Smooth muscle cell (in vitro differentiated cells): ENCODE data around the gene SPG21. TPM values are rescaled to one million over a fixed set of nuclear protein-coding genes. Genes with fewer than 3 reads are reported as not detected.

Experiments used
- DNase-seq: peaks from one replicate; lab custom pipeline; 2025; ENCODE audit not compliant: unreplicated experiment; lab: John Stamatoyannopoulos, UW
- H2AFZ ChIP-seq: fragments of 200-600 bp; sonication (generic); 2 replicates; pipeline ENCODE4 v1.6.0; 2016; ENCODE audit warnings: antibody characterized with exemption, low read depth, mild to moderate bottlenecking
- H3F3A ChIP-seq: fragments of 200-600 bp; sonication (generic); 2 replicates; pipeline ENCODE4 v1.6.0; 2017; ENCODE audit warnings: antibody characterized with exemption, low read depth
- H3K27ac ChIP-seq: fragments of 200-600 bp; sonication (generic); 2 replicates; pipeline ENCODE4 v1.5.1; 2016; ENCODE audit warnings: low read depth, mild to moderate bottlenecking
- H3K27me3 ChIP-seq: fragments of 200-600 bp; sonication (generic); 2 replicates; pipeline ENCODE4 v1.6.1; 2016; ENCODE audit warnings: low read depth, mild to moderate bottlenecking
- H3K36me3 ChIP-seq: fragments of 200-600 bp; sonication (generic); 2 replicates; pipeline ENCODE4 v1.5.1; 2016; ENCODE audit warnings: low read depth
- H3K4me1 ChIP-seq: fragments of 200-600 bp; sonication (generic); 2 replicates; pipeline ENCODE4 v1.5.1; 2016; ENCODE audit warnings: low read depth
- H3K4me2 ChIP-seq: fragments of 200-600 bp; sonication (generic); 2 replicates; pipeline ENCODE4 v1.6.0; 2016; ENCODE audit warnings: mild to moderate bottlenecking
- H3K4me3 ChIP-seq: fragments of 200-600 bp; sonication (generic); 2 replicates; pipeline ENCODE4 v1.5.1; 2016; ENCODE audit warnings: mild to moderate bottlenecking
- H3K79me2 ChIP-seq: fragments of 200-600 bp; sonication (generic); 2 replicates; pipeline ENCODE4 v1.6.0; 2016; ENCODE audit warnings: low read depth, mild to moderate bottlenecking
- H3K9ac ChIP-seq: fragments of 200-600 bp; sonication (generic); 2 replicates; pipeline ENCODE4 v1.6.0; 2016; ENCODE audit warnings: low read depth
- H3K9me3 ChIP-seq: fragments of 200-600 bp; sonication (generic); replicated peaks from 2 replicates; pipeline ENCODE4 v1.5.1; 2016; ENCODE audit warnings: low read depth
- H4K20me1 ChIP-seq: fragments of 200-600 bp; sonication (generic); 2 replicates; pipeline ENCODE4 v1.6.0; 2016; ENCODE audit warnings: low read depth
- CTCF ChIP-seq: fragments of 200-600 bp; sonication (generic); IDR thresholded peaks from 2 replicates; pipeline ENCODE4 v1.5.1; 2017; ENCODE audit warnings: borderline replicate concordance, mild to moderate bottlenecking, antibody characterized with exemption; ENCODE audit not compliant: insufficient read depth, poor library complexity, severe bottlenecking
- WGBS: methylation state at CpG from one replicate; pipeline ENCODE4 v1.1.7; 2016; ENCODE audit warnings: low lambda C conversion rate; 5-methylcytosine and 5-hydroxymethylcytosine counted together
- polyA plus RNA-seq: library from polyadenylated mRNA; unstranded; fragments of >200 nt; fragmentation: Nextera tagmentation; extraction: Ambion mirVana; gene quantifications from 2 replicates; pipeline ENCODE4 v1.2.1, GENCODE V29; 2016
- total RNA-seq: library from RNA; depleted of rRNA; stranded (reverse); fragments of >200 nt; gene quantifications from 2 replicates; pipeline ENCODE4 v1.2.3, GENCODE V29; 2014

Gene SPG21
- total and polyA plus RNA-seq, 2 experiments from 2014 or later, result 94.4 to 110 TPM

GRCh38 chr15:65028921-65029735 lies 39.4 kb upstream of the SPG21 start, which contains the start of gene MTFMT:
Gene MTFMT (minus strand): TSS chr15:65029639. CDS start chr15:65029613, 26 bp downstream.
- Histone ChIP-seq H4K20me1 (no peaks in the 10 kb centered on the region), H3K4me1 (peaks cover 13% of the 10 kb centered on the region), H3K27ac (no peak within 1 kb of the TSS), H3K27me3 (no peaks in the 10 kb centered on the region), H3K9ac (peak within 1 kb of the TSS; percentile 65), H3K4me2 (peak within 1 kb of the TSS; percentile 94), H2AFZ (peak within 1 kb of the TSS; percentile 81), H3K79me2 (peaks cover 13% of the 10 kb centered on the region), H3K9me3 (no peaks in the 10 kb centered on the region), H3F3A (no peaks in the 10 kb centered on the region), H3K4me3 (peak within 1 kb of the TSS; percentile 90), H3K36me3 (no peaks in the 10 kb centered on the region)
- under 1% methylated on average over 49 of the region's 73 CpGs for WGBS
- peak; percentile 70 for DNase-seq
- TF ChIP-seq CTCF, result no peak

DNA sequence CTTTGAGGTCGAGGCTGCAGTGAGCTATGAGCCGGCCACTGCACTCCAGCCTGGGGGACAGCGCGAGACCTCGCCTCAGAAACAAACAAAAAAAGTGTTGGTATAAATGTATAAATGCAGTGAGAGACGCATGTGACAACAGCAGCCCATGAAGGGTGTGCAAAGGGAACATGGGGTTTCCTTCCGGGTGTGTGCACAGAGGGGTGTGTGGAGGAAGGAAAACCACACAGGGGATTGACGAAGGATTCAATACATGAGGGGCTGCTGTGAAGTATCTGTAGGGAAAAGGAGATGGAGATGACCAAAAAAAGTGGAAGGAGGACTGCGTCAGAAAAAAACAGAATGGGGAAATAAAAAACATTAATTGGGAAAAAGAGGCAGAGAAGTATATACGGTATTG lies 38.6 kb upstream of the SPG21 start:
- peaks cover 13% of the 10 kb centered on the region for H3K4me1 ChIP-seq
- no peak overlapping the region for H3K9ac ChIP-seq
- H3K79me2 ChIP-seq, result peaks cover 13% of the 10 kb centered on the region
- no peaks in the 10 kb centered on the region for H3K27me3 ChIP-seq
- H4K20me1 ChIP-seq, result no peaks in the 10 kb centered on the region
- no peak for TF ChIP-seq CTCF
- peak overlapping the region; percentile 90 for H3K4me3 ChIP-seq
- H3F3A ChIP-seq, result no peaks in the 10 kb centered on the region
- no peak for DNase-seq
- 73% methylated on average over 10 of the region's 10 CpGs for WGBS
- H2AFZ ChIP-seq, result peak overlapping the region; percentile 81
- no peaks in the 10 kb centered on the region for H3K9me3 ChIP-seq
- no peaks in the 10 kb centered on the region for H3K36me3 ChIP-seq
- H3K27ac ChIP-seq, result no peak overlapping the region
- peak overlapping the region; percentile 94 for H3K4me2 ChIP-seq

- Histone ChIP-seq H3K79me2 (peaks cover 13% of the 10 kb centered on the region), H3K4me1 (peaks cover 13% of the 10 kb centered on the region), H3K36me3 (no peaks in the 10 kb centered on the region), H2AFZ (no peak overlapping the region), H3K4me2 (peak overlapping the region; percentile 94), H3K4me3 (no peak overlapping the region), H3F3A (no peaks in the 10 kb centered on the region), H3K9me3 (no peaks in the 10 kb centered on the region), H3K27me3 (no peaks in the 10 kb centered on the region), H3K9ac (no peak overlapping the region), H4K20me1 (no peaks in the 10 kb centered on the region), H3K27ac (no peak overlapping the region)
- DNase-seq, result no peak
- WGBS, result 97% methylated on average over 1 of the region's 1 CpG
- TF ChIP-seq CTCF, result no peak
These were observed 37.9 kb upstream of the SPG21 start for GRCh38 chr15:65027593-65027992.
